Psoas muscle (tissue), 8 donors: Measurements from ENCODE around the gene KCNA10. TPM values are rescaled to one million over a fixed set of nuclear protein-coding genes. Genes with fewer than 3 reads are reported as not detected.

Experiments
- ATAC-seq, 4 donors: fragments of 200-7000 bp; cut with Tn5 transposase; one replicate each; pipeline ENCODE4 v1.9.1; 2020; ENCODE audit warnings: moderate library complexity in 3 of 4, mild to moderate bottlenecking in 2 of 4
- DNase-seq, 2 donors: peaks; one replicate each; pipeline ENCODE4 v3.0.0-alpha.2; 2020
- H3K27ac ChIP-seq: fragments of 200-600 bp; one replicate; pipeline ENCODE4 v1.8.0; 2022
- H3K27me3 ChIP-seq, 3 donors: fragments of 200-600 bp in 1 of 3; one replicate each; pipeline versions ENCODE4 v1.6.1 to v1.8.0; 2013 to 2022; ENCODE audit warnings: low read length in 2 of 3, mild to moderate bottlenecking in 2 of 3, moderate library complexity in 1 of 3; ENCODE audit not compliant: insufficient read depth in 3 of 3
- H3K36me3 ChIP-seq, 2 donors: fragments of 200-600 bp in 1 of 2; one replicate each; pipeline versions ENCODE4 v1.6.1 to v1.8.0; 2013 to 2022; ENCODE audit warnings: low read depth in 1 of 2, mild to moderate bottlenecking in 1 of 2, moderate library complexity in 1 of 2; ENCODE audit not compliant: insufficient read depth in 1 of 2
- H3K4me1 ChIP-seq: fragments of 200-600 bp; one replicate; pipeline ENCODE4 v1.8.0; 2022
- H3K4me3 ChIP-seq: fragments of 200-600 bp; one replicate; pipeline ENCODE4 v1.8.0; 2022; ENCODE audit warnings: mild to moderate bottlenecking
- H3K9me3 ChIP-seq: fragments of 200-600 bp; one replicate; pipeline ENCODE4 v1.8.0; 2022
- CTCF ChIP-seq: fragments of 200-600 bp; IDR thresholded peaks from one replicate; pipeline ENCODE4 v1.8.0; 2022; ENCODE audit warnings: antibody characterized with exemption
- WGBS, 3 donors: extraction: QIAGEN DNeasy Blood & Tissue Kit; methylation state at CpG; one replicate each; pipeline versions ENCODE4 v1.1.6 to v1.1.7; 2013; 5-methylcytosine and 5-hydroxymethylcytosine counted together
- intact Hi-C, 2 donors: fragments of 100-400 bp; cut with DNase I; formaldehyde crosslinking; loops; one replicate each; pipeline versions ENCODE4 v1.11.0 to v1.14.2; 2022
- polyA plus RNA-seq, 3 donors: library from polyadenylated mRNA; stranded (reverse); fragments of 200-250 nt; gene quantifications; one replicate each; pipeline ENCODE4 v1.2.3, GENCODE V29; 2013
- total RNA-seq, 4 donors: library from RNA; stranded (reverse); fragmentation: NEBNext Ultra II Directional in 2 of 4; extraction: Animal tissue kit (Norgen Biotek cat#: 25700) in 2 of 4; gene quantifications; one replicate each; pipeline versions ENCODE4 v1.2.1 to v1.2.4, GENCODE V29; 2021 to 2023
- donor health status: healthy with polysubstance abuse.
- donor health status: DM: no; HTN: no; CAD: no; lungs with moderate emphysema.
- donor health status: Bipolar disorder and iron deficiency.
- donor health status: healthy.
- donor health status: DM: yes; HTN: yes; CAD: no.
- donor health status: DM: no; HTN: no; CAD: no.
- donor health status: DM: no; HTN: no; CAD: no.
- donor health status: DM: yes; HTN: yes; CAD: no.

Gene KCNA10
- total and polyA plus RNA-seq, 7 donors, result not detected

- H3K4me3 ChIP-seq, result no peak overlapping the region
- ATAC-seq, result no peak
- 63 to 75% (median 66%) methylated on average over 4 of the region's 4 CpGs for WGBS, 3 donors
- no peaks in the 10 kb centered on the region for H3K36me3 ChIP-seq
- peaks cover 6% of the 10 kb centered on the region for H3K4me1 ChIP-seq
- no peaks in the 10 kb centered on the region for H3K9me3 ChIP-seq
- TF ChIP-seq CTCF, result no peak
- intact Hi-C loops, result no loop called here
- no peak for DNase-seq
- peaks cover 0 to 24% (median 0%) of the 10 kb centered on the region in 3 donors for H3K27me3 ChIP-seq
- no peak overlapping the region for H3K27ac ChIP-seq
Measured at GRCh38 chr1:110559157-110559556, 40.2 kb upstream of the KCNA10 start.

- H3K27me3 ChIP-seq, result peaks cover 0 to 36% (median 1%) of the 10 kb centered on the region in 3 donors
- DNase-seq, result no peak
- no peaks in the 10 kb centered on the region for H3K9me3 ChIP-seq
- intact Hi-C loops, result loop anchor here in 1 of 2 donors (2.0 kb wide), 1 partner anchor 57 kb away; no protein-coding TSS in a partner anchor
- no peaks in the 10 kb centered on the region for H3K36me3 ChIP-seq
- WGBS, 3 donors, result 65 to 90% (median 82%) methylated on average over 3 of the region's 3 CpGs
- ATAC-seq, result no peak
- no peak overlapping the region for H3K27ac ChIP-seq
- H3K4me1 ChIP-seq, result peaks cover 6% of the 10 kb centered on the region
- H3K4me3 ChIP-seq, result no peak overlapping the region
- no peak for TF ChIP-seq CTCF
Measured at GRCh38 chr1:110557481-110557880, 38.5 kb upstream of the KCNA10 start.

GRCh38 chr1:110556471-110556807 is 37.5 kb upstream of the KCNA10 start:
- TF ChIP-seq CTCF, result no peak
- Histone ChIP-seq H3K4me1 (peaks cover 6% of the 10 kb centered on the region), H3K27me3 (peaks cover 0 to 40% (median 1%) of the 10 kb centered on the region in 3 donors), H3K36me3 (no peaks in the 10 kb centered on the region), H3K9me3 (no peaks in the 10 kb centered on the region), H3K4me3 (no peak overlapping the region), H3K27ac (no peak overlapping the region)
- DNase-seq, result no peak
- WGBS, 3 donors, result 27 to 34% (median 33%) methylated on average over 5 of the region's 5 CpGs
- ATAC-seq, result peak in 3 of 4 donors; percentile 19 to 24 (median 21)
- intact Hi-C loops, result loop anchor here in 1 of 2 donors (2.0 kb wide), 1 partner anchor 58 kb away; no protein-coding TSS in a partner anchor

- 30 to 37% (median 32%) methylated on average over 11 of the region's 11 CpGs for WGBS, 3 donors
- DNase-seq (peak; percentile 53 to 78), ATAC-seq (peak; percentile 34 to 69 (median 36))
- Histone ChIP-seq H3K27me3 (peaks cover 0 to 40% (median 1%) of the 10 kb centered on the region in 3 donors), H3K4me3 (peak overlapping the region; percentile 58), H3K4me1 (peaks cover 6% of the 10 kb centered on the region), H3K9me3 (no peaks in the 10 kb centered on the region), H3K27ac (no peak overlapping the region), H3K36me3 (no peaks in the 10 kb centered on the region)
- no peak for TF ChIP-seq CTCF
- intact Hi-C loops, result loop anchor here (1.0 to 2.0 kb wide), 2 partner anchors 59 kb away; no protein-coding TSS in a partner anchor
Measured at GRCh38 chr1:110555807-110556470, 37.0 kb upstream of the KCNA10 start.
